Liver (tissue), 9 donors: ENCODE results near the gene ZCCHC8. TPM values are rescaled to one million over a fixed set of nuclear protein-coding genes. Genes with fewer than 3 reads are reported as not detected.
"Not testable (repeated sequence)": the region's sequence is repeated elsewhere in the genome, so short reads cannot be mapped to it uniquely, and the experiment has no call there.

ENCODE experiments used
- DNase-seq: peaks from one replicate; pipeline ENCODE4 v3.0.0-alpha.2; 2017; ENCODE audit warnings: low spot score
- H3K27ac ChIP-seq, 2 donors: one replicate each; pipeline ENCODE4 v1.7.0; 2013; ENCODE audit warnings: inconsistent platforms in 2 of 2, low read length in 2 of 2, control low read depth in 1 of 2, low read depth in 1 of 2, mild to moderate bottlenecking in 1 of 2
- H3K27me3 ChIP-seq, 4 donors: one replicate each; pipeline versions ENCODE4 v1.6.1 to v1.7.0; 2013; ENCODE audit warnings: low read length in 3 of 4, inconsistent platforms in 1 of 4, mild to moderate bottlenecking in 1 of 4, moderate library complexity in 1 of 4; ENCODE audit not compliant: control insufficient read depth in 4 of 4, insufficient read depth in 4 of 4
- H3K36me3 ChIP-seq, 4 donors: one replicate each; pipeline versions ENCODE4 v1.6.1 to v1.7.0; 2013; ENCODE audit warnings: low read length in 3 of 4, mild to moderate bottlenecking in 3 of 4, low read depth in 1 of 4, moderate library complexity in 1 of 4; ENCODE audit not compliant: control insufficient read depth in 4 of 4, insufficient read depth in 3 of 4
- H3K4me1 ChIP-seq, 4 donors: one replicate each; pipeline versions ENCODE4 v1.6.1 to v1.7.0; 2013; ENCODE audit warnings: low read length in 3 of 4, mild to moderate bottlenecking in 3 of 4, moderate library complexity in 1 of 4; ENCODE audit not compliant: control insufficient read depth in 4 of 4, insufficient read depth in 4 of 4
- H3K4me3 ChIP-seq, 3 donors: one replicate each; pipeline versions ENCODE4 v1.6.1 to v1.7.0; 2013; ENCODE audit warnings: low read length in 3 of 3, control low read depth in 1 of 3, low read depth in 1 of 3, mild to moderate bottlenecking in 1 of 3
- H3K9ac ChIP-seq, 2 donors: one replicate each; pipeline ENCODE4 v1.7.0; 2013; ENCODE audit warnings: low read length in 2 of 2, mild to moderate bottlenecking in 2 of 2, moderate library complexity in 2 of 2, control low read depth in 1 of 2, low read depth in 1 of 2
- H3K9me3 ChIP-seq, 4 donors: one replicate each; pipeline versions ENCODE4 v1.6.1 to v1.7.0; 2013; ENCODE audit warnings: low read length in 3 of 4; ENCODE audit not compliant: control insufficient read depth in 4 of 4
- EGR1 ChIP-seq, 2 donors: IDR thresholded peaks; 2 replicates each; pipeline ENCODE4 v1.6.1; 2016 to 2018; ENCODE audit warnings: antibody characterized with exemption in 2 of 2, low read depth in 2 of 2
- FOXA1 ChIP-seq: IDR thresholded peaks from 2 replicates; pipeline ENCODE4 v1.6.1; 2016; ENCODE audit warnings: antibody characterized with exemption
- FOXA2 ChIP-seq: IDR thresholded peaks from 2 replicates; pipeline ENCODE4 v1.6.1; 2016; ENCODE audit warnings: antibody characterized with exemption
- GABPA ChIP-seq, 2 donors: IDR thresholded peaks in 1 of 2; conservative IDR thresholded peaks in 1 of 2; 2 replicates each; pipeline ENCODE4 v1.6.1; 2016; ENCODE audit warnings: antibody characterized with exemption in 2 of 2, mild to moderate bottlenecking in 1 of 2, moderate library complexity in 1 of 2
- HNF4A ChIP-seq, 2 donors: conservative IDR thresholded peaks; 2 replicates each; pipeline ENCODE4 v1.6.1; 2016; ENCODE audit warnings: antibody characterized with exemption in 2 of 2, mild to moderate bottlenecking in 2 of 2
- NR2F2 ChIP-seq: IDR thresholded peaks from 2 replicates; pipeline ENCODE4 v1.6.1; 2016; ENCODE audit warnings: antibody characterized with exemption
- RAD21 ChIP-seq, 2 donors: IDR thresholded peaks; 2 replicates each; pipeline ENCODE4 v1.6.1; 2016; ENCODE audit warnings: antibody characterized with exemption in 2 of 2, mild to moderate bottlenecking in 2 of 2
- RXRA ChIP-seq, 2 donors: IDR thresholded peaks; 2 replicates each; pipeline ENCODE4 v1.6.1; 2017 to 2018; ENCODE audit warnings: antibody characterized with exemption in 2 of 2, mild to moderate bottlenecking in 1 of 2
- SP1 ChIP-seq: IDR thresholded peaks from 2 replicates; pipeline ENCODE4 v1.6.1; 2018; ENCODE audit warnings: antibody characterized with exemption, mild to moderate bottlenecking
- TAF1 ChIP-seq: conservative IDR thresholded peaks from 2 replicates; pipeline ENCODE4 v1.6.1; 2016; ENCODE audit warnings: antibody characterized with exemption, mild to moderate bottlenecking
- YY1 ChIP-seq: IDR thresholded peaks from 2 replicates; pipeline ENCODE4 v1.6.1; 2016; ENCODE audit warnings: antibody characterized with exemption, mild to moderate bottlenecking
- WGBS: extraction: QIAGEN DNeasy Blood & Tissue Kit; methylation state at CpG from one replicate; pipeline ENCODE4 v1.1.7; 2013; 5-methylcytosine and 5-hydroxymethylcytosine counted together
- polyA plus RNA-seq, 2 donors: library from polyadenylated mRNA; stranded (reverse) in 1 of 2; unstranded in 1 of 2; fragments of 200-250 nt in 1 of 2; fragments of >200 nt in 1 of 2; fragmentation: Nextera tagmentation in 1 of 2; extraction: Ambion mirVana in 1 of 2; gene quantifications; one replicate each; pipeline versions ENCODE4 v1.2.1 to v1.2.3, GENCODE V29; 2013 to 2015
- total RNA-seq, 2 donors: library from RNA; depleted of rRNA; stranded (reverse); fragments of >200 nt; gene quantifications; one replicate each; pipeline ENCODE4 v1.2.3, GENCODE V29; 2014
- TF ChIP-seq, protein P1 (sequence below): fragments of 150-350 bp; IDR thresholded peaks from 2 replicates; pipeline ENCODE4 v1.5.1; 2017; ENCODE audit warnings: improper control_type of control experiment, low read depth, low read length; ENCODE audit not compliant: missing input control
- TF ChIP-seq, protein P2 (sequence below): IDR thresholded peaks from 2 replicates; pipeline ENCODE4 v1.6.1; 2016; ENCODE audit warnings: antibody characterized with exemption
- TF ChIP-seq, protein P3 (sequence below): IDR thresholded peaks from 2 replicates; pipeline ENCODE4 v1.6.1; 2016; ENCODE audit warnings: antibody characterized with exemption, mild to moderate bottlenecking
- donor health status: healthy.
- donor health status: healthy.
- donor health status: healthy.
- donor health status: healthy.
- donor health status: healthy.

Gene ZCCHC8
- total and polyA plus RNA-seq, 4 donors, result 5.2 to 20.5 (median 12.9) TPM

DNA sequence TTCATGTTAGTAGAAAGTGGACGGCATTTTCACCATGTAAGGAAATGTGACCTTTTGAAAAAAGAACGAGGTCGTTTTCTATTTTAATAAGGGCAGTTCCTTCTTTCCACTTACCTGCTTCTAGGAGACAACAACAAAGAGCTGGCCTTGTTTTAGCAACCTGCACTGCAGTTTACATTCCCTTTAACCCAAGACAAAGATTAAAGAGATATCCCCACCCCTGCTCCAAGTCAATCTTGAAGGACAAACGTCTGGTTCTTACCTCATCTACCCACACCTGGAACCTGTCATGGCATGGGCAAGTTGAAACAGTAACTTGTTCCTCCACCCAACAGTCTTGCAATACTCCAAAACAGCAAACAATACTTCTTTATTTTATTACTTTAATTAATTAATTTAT is 32.7 kb downstream of the ZCCHC8 start:
- WGBS, result 77% methylated on average over 4 of the region's 4 CpGs
- Histone ChIP-seq H3K4me1 (peaks cover 0 to 5% (median 2%) of the 10 kb centered on the region in 4 donors), H3K4me3 (no peak overlapping the region), H3K9me3 (no peaks in the 10 kb centered on the region), H3K36me3 (peaks cover 3 to 6% (median 5%) of the 10 kb centered on the region in 4 donors), H3K9ac (no peak overlapping the region), H3K27me3 (no peaks in the 10 kb centered on the region), H3K27ac (no peak overlapping the region)
- TF ChIP-seq HNF4A (conservative IDR thresholded peaks at IDR 0.05) (no peak), RXRA (IDR thresholded peaks at IDR 0.05) (no peak), NR2F2 (no peak), GABPA (IDR thresholded peaks at IDR 0.05 in 1 of 2, conservative IDR thresholded peaks at IDR 0.05 in 1 of 2) (no peak), YY1 (no peak), EGR1 (IDR thresholded peaks at IDR 0.05; ENCODE audit: low read depth in 2 of 2) (no peak)
- TF ChIP-seq, protein P1, sequence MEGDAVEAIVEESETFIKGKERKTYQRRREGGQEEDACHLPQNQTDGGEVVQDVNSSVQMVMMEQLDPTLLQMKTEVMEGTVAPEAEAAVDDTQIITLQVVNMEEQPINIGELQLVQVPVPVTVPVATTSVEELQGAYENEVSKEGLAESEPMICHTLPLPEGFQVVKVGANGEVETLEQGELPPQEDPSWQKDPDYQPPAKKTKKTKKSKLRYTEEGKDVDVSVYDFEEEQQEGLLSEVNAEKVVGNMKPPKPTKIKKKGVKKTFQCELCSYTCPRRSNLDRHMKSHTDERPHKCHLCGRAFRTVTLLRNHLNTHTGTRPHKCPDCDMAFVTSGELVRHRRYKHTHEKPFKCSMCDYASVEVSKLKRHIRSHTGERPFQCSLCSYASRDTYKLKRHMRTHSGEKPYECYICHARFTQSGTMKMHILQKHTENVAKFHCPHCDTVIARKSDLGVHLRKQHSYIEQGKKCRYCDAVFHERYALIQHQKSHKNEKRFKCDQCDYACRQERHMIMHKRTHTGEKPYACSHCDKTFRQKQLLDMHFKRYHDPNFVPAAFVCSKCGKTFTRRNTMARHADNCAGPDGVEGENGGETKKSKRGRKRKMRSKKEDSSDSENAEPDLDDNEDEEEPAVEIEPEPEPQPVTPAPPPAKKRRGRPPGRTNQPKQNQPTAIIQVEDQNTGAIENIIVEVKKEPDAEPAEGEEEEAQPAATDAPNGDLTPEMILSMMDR, result no peak
- TF ChIP-seq, protein P2, sequence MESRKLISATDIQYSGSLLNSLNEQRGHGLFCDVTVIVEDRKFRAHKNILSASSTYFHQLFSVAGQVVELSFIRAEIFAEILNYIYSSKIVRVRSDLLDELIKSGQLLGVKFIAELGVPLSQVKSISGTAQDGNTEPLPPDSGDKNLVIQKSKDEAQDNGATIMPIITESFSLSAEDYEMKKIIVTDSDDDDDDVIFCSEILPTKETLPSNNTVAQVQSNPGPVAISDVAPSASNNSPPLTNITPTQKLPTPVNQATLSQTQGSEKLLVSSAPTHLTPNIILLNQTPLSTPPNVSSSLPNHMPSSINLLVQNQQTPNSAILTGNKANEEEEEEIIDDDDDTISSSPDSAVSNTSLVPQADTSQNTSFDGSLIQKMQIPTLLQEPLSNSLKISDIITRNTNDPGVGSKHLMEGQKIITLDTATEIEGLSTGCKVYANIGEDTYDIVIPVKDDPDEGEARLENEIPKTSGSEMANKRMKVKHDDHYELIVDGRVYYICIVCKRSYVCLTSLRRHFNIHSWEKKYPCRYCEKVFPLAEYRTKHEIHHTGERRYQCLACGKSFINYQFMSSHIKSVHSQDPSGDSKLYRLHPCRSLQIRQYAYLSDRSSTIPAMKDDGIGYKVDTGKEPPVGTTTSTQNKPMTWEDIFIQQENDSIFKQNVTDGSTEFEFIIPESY, result no peak
- no peak for DNase-seq

DNA sequence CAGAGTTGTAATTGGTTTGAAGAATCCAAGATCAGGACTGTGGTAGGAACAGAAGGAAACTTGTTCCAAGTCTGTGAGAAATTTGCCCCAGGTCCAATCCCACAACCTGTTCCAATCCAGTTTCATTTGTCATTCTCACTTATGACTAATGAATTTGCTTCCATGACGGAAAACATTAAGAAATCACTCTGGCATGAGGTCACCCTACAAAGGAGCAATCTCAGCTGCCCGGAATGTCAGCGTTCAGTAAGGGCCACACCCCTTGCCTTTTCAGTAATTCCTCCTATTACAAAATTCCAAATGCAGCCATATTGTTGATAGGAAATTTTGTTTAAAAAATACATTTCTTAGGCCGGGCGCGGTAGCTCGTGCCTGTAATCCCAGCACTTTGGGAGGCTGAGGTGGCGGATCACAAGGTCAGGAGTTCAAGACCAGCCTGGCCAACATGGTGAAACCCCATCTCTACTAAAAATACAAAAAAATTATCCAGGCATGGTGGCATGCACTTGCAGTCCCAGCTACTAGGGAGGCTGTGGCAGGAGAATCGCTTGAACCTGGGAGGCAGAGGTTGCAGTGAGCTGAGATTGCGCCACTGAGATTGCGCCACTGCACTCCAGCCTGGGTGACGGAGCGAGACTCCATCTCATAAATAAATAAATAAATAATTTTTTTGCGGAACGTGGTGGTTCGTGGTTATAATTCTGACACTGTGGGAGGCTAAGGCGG is 36.3 kb downstream of the ZCCHC8 start:
- not testable (repeated sequence) for H3K9ac ChIP-seq, H3K27me3 ChIP-seq, H3K36me3 ChIP-seq, DNase-seq, H3K27ac ChIP-seq, H3K4me3 ChIP-seq, H3K4me1 ChIP-seq, H3K9me3 ChIP-seq
- 88% methylated on average over 17 of the region's 17 CpGs for WGBS

DNA sequence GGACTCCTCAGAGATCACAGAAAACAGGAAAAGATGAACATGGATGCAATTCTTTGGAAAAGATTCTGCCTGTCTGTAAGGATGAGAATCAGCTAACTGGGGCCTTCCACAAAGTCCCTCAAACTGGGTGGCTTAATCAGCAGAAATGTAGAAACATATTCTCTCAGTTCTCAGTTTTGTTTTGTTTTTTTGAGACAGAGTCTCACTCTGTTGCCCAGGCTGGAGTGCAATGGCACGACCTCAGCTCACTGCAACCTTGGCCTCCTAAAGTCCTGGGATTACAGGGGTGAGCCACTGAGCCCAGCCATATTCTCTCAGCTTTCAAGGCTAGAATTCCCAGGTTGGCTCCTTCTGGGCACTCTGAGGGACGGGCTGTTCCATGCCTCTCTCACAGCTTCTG is 40.1 kb downstream of the ZCCHC8 start:
- Histone ChIP-seq H3K4me3 (no peak overlapping the region), H3K9ac (no peak overlapping the region), H3K4me1 (no peaks in the 10 kb centered on the region), H3K9me3 (no peaks in the 10 kb centered on the region), H3K27ac (no peak overlapping the region), H3K27me3 (no peaks in the 10 kb centered on the region), H3K36me3 (no peaks in the 10 kb centered on the region)
- DNase-seq, result no peak
- WGBS, result 89% methylated on average over 2 of the region's 2 CpGs
- TF ChIP-seq, protein P1, result no peak
- no peak for TF ChIP-seq HNF4A (conservative IDR thresholded peaks at IDR 0.05)
- no peak for TF ChIP-seq NR2F2
- TF ChIP-seq, protein P2, result no peak
- TF ChIP-seq SP1, result no peak
- TF ChIP-seq FOXA1, result no peak
- TF ChIP-seq YY1, result no peak
- TF ChIP-seq FOXA2, result no peak
- TF ChIP-seq, protein P3, sequence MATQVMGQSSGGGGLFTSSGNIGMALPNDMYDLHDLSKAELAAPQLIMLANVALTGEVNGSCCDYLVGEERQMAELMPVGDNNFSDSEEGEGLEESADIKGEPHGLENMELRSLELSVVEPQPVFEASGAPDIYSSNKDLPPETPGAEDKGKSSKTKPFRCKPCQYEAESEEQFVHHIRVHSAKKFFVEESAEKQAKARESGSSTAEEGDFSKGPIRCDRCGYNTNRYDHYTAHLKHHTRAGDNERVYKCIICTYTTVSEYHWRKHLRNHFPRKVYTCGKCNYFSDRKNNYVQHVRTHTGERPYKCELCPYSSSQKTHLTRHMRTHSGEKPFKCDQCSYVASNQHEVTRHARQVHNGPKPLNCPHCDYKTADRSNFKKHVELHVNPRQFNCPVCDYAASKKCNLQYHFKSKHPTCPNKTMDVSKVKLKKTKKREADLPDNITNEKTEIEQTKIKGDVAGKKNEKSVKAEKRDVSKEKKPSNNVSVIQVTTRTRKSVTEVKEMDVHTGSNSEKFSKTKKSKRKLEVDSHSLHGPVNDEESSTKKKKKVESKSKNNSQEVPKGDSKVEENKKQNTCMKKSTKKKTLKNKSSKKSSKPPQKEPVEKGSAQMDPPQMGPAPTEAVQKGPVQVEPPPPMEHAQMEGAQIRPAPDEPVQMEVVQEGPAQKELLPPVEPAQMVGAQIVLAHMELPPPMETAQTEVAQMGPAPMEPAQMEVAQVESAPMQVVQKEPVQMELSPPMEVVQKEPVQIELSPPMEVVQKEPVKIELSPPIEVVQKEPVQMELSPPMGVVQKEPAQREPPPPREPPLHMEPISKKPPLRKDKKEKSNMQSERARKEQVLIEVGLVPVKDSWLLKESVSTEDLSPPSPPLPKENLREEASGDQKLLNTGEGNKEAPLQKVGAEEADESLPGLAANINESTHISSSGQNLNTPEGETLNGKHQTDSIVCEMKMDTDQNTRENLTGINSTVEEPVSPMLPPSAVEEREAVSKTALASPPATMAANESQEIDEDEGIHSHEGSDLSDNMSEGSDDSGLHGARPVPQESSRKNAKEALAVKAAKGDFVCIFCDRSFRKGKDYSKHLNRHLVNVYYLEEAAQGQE, result no peak
- TF ChIP-seq TAF1, result no peak
- no peak for TF ChIP-seq GABPA (IDR thresholded peaks at IDR 0.05 in 1 of 2, conservative IDR thresholded peaks at IDR 0.05 in 1 of 2)
- no peak for TF ChIP-seq RAD21 (IDR thresholded peaks at IDR 0.05)
